DND-41 (cell line): ENCODE measurements around the gene RNF144B.

Experiments
- EZH2 ChIP-seq: IDR thresholded peaks from 3 replicates; pipeline ENCODE4 v1.6.1; 2012; ENCODE audit warnings: borderline replicate concordance, low read depth, mild to moderate bottlenecking, moderate library complexity, low read length, inconsistent platforms; ENCODE audit not compliant: severe bottlenecking
- TF ChIP-seq, protein P1 (sequence below): IDR thresholded peaks from 2 replicates; pipeline ENCODE4 v1.5.1; 2012; ENCODE audit warnings: borderline replicate concordance, low read length, moderate library complexity, mild to moderate bottlenecking; ENCODE audit not compliant: poor library complexity, severe bottlenecking; ENCODE audit errors: extremely low read depth

DNA sequence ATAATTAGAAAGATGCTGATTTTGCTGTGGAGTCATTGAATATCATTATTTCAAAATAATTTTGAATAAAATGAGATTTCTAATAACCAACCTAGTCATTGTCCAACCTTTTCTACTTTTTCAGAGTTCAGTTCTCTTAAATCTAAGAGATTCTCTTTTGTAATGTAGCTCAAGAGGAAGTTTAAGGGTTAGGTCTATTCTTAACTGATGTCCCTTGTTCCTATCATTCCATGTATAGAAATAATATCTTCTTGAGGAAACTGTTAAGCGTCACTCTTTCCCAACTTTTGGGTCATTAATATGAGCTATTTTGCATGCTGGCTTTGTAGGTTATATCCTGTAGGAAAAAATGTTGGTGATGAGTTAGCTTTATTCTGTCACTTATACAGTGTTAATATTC, 27.0 kb downstream of the RNF144B start:
- TF ChIP-seq, protein P1, sequence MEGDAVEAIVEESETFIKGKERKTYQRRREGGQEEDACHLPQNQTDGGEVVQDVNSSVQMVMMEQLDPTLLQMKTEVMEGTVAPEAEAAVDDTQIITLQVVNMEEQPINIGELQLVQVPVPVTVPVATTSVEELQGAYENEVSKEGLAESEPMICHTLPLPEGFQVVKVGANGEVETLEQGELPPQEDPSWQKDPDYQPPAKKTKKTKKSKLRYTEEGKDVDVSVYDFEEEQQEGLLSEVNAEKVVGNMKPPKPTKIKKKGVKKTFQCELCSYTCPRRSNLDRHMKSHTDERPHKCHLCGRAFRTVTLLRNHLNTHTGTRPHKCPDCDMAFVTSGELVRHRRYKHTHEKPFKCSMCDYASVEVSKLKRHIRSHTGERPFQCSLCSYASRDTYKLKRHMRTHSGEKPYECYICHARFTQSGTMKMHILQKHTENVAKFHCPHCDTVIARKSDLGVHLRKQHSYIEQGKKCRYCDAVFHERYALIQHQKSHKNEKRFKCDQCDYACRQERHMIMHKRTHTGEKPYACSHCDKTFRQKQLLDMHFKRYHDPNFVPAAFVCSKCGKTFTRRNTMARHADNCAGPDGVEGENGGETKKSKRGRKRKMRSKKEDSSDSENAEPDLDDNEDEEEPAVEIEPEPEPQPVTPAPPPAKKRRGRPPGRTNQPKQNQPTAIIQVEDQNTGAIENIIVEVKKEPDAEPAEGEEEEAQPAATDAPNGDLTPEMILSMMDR, result no peak
- no peak for TF ChIP-seq EZH2
